ENCODE data around the gene ACBD6.
A peak's percentile ranks its signal among the peaks of the same experiment; 100 is the strongest.
"Not testable (repeated sequence)": the region's sequence is repeated elsewhere in the genome, so short reads cannot be mapped to it uniquely, and the experiment has no call there.

Gene ACBD6, protein sequence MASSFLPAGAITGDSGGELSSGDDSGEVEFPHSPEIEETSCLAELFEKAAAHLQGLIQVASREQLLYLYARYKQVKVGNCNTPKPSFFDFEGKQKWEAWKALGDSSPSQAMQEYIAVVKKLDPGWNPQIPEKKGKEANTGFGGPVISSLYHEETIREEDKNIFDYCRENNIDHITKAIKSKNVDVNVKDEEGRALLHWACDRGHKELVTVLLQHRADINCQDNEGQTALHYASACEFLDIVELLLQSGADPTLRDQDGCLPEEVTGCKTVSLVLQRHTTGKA

DNA sequence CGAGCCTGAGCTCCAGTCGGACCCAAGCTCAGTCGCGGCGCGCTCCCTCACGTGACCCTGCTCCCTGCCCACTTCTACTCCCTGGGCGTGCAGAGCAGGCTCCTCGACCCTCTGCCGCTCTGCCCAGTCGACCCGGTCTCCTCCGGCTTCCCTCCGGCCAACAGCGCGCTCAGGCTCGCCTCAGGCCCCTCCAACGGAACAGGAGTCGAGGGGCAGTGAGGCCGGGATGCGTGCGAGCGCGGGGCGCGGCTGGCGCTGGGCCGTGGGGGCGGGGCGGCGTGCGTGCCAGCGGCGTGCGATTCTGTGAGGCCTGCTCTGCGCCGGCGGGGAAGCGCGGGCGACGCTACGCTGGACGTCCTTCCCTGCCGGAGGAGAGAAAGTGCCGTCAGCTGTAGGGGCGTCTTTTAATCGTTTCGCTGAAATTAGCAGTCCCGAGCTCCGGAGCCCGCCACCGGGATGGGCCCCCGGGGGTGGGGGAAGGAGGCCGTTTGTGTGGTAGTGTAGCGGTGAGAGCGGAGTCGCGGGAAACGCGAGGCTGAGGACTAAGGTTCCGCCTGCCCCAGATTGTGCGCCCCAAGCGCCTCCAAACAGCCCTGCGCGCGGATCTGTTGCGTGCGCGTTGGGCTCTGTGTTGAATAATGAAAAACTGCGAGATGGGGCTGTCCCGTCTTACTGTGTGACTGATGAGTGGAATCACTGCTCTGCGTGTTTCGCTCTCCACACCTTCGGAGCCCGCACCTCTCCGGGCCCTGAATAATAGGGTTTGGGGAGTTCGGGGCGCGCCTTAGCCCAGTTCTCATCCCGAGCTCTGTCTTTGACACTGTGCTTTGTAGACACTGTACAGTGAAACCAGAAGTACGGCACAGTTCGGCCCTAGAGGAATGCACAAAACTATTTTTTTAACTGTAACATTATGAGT, at the start of gene ACBD6:
TSS of gene ACBD6 (minus strand) at position 217 of the 919 bp plus-strand sequence. CDS start 311 bp downstream, outside the sequence.
- DNase-seq (ENCODE audit: extremely low read depth in 1 of 2, low read depth in 1 of 2) = peak; percentile 63 to 70

DNA sequence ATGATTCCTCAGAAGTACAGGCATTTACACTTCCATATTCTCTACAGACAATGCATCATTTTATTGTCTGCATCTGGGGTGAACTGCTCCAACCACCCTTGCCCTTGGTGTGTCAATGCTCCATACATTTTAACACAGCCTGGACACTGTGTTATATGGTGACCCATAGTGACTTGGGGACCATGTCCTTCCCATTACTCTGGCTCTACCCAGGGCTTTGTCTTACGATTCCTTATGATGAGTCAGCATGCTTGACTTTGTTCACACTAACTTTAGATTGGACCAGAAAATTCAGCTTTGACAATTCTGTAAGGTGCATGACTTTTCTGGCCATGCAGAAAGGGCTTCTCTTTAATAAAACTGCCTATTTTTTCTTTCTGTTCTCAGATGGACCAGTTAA, 49.6 kb upstream of the ACBD6 start:
- no peak for DNase-seq (ENCODE audit: extremely low read depth in 1 of 2, low read depth in 1 of 2)

DNA sequence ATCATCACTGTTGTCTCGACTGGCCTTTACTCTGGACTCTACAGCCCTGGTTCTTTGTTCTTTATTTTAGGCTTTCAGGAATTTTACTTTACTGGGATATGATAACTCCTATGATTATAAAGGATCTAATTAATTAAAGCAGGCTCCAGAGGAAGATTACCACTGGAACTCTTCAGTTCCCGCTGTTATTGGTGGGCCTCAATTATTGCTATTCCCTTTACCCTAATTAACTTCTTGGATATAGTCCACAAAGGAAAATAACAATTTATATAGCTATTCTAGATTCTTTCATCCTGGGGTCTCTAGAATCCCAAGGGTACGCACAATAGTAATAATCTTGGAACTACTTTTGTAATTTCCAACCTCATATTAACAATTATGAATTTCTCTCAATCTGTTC, 47.9 kb upstream of the ACBD6 start:
- no peak for DNase-seq (ENCODE audit: extremely low read depth in 1 of 2, low read depth in 1 of 2)

DNA sequence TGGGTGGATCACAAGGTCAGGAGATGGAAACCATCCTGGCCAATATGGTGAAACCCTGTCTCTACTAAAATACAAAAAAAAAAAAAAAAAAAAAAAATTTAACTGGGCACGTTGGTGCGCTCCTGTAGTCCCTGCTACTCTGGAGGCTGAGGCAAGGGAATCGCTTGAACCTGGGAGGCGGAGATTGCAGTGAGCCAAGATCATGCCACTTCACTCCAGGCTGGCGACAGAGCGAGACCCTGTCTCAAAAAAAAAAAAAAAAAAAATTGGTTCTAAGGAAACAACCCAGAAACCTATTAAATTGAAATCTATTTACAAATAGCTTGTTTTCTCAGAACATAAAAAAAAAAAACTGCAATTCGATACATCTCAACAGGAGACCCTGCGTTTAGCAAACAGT, 47.4 kb upstream of the ACBD6 start:
- not testable (repeated sequence) for DNase-seq (ENCODE audit: extremely low read depth in 1 of 2, low read depth in 1 of 2)

DNA sequence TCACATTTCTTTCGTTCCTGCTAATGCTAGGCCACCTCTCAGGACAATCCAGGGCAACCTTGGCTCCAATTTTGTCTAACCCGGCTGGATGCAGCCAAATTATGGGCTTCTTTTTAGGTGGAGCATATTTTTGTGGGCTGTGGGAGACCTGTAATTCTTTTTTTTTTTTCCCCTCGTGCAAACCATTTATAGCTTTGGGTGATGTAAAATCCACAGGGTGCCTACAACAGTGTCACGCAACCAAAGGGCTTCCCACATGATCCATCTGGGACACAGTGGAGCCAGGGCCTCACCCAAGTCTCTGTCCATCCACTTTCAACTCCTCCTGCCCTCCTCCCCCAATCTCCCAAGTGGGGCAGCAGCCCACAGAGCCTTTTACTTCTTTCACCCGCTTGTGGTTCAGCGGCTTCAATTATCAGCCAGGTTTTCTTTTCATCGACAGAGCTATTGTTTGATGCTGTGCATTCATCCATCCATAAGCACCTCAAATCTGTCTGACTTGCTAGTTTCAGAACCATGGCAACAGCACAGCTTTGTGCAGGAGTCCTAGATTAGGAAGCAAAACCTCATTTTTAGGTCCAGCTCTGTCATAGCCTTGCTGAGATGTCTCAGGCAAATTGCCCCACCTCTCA, 46.4 kb upstream of the ACBD6 start:
- DNase-seq (ENCODE audit: extremely low read depth in 1 of 2, low read depth in 1 of 2) = no peak

- DNase-seq (ENCODE audit: extremely low read depth in 1 of 2, low read depth in 1 of 2) = no peak
Observed at GRCh38 chr1:180545991-180546390, 43.6 kb upstream of the ACBD6 start.

- no peak for DNase-seq (ENCODE audit: extremely low read depth in 1 of 2, low read depth in 1 of 2)
Observed at GRCh38 chr1:180544050-180544449, 41.7 kb upstream of the ACBD6 start.

DNA sequence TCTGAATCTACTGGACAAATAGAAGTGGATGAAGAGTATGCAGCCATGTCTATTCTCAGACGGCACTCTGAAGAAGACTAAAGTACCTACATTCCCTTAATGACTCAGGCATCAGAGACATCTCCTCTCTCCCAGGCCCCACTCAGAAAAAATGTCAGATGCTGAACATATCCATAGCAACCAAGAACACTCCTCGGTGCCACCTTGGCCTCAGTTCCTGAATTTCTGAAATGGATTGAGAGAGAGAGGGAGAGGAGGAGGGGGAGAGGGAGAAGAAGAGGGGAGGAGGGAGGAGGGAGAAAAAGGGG, 40.4 kb upstream of the ACBD6 start:
- no peak for DNase-seq (ENCODE audit: extremely low read depth in 1 of 2, low read depth in 1 of 2)

DNA sequence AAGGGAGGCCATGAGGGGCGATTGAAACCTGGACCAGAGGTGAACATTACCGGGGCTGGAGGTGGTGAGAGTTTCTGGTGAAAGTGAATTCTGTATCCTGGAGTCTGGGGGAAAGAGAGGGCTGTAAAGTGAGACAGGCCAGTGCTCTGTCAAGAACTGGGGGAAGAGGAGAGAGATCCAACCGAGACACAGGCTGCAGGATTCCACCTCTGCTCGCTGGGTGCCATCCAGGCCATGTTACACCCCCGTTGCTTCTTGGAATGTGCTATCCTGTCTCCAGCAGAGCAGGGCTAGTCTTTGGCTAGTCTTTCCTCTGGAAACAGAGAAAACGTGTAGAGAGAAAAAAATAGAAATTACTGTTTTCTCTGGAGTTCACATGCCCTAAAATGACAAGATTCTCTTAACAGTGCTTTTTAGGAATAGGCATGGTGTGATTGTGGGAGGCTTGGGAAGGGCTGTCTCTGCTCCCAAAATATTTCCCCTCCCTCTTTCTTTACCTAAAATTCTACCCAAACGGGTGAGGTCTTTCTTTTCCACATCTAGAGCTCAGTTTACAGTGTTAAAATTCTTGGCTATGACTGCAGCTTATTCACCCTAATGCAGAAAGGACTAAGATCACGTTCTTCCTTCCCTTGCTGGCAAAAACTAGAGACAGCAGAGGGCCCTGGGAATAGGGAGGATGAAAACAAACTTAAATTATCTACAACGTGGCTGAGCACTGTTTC, 39.9 kb upstream of the ACBD6 start:
- DNase-seq (ENCODE audit: extremely low read depth in 1 of 2, low read depth in 1 of 2) = no peak

- DNase-seq (ENCODE audit: extremely low read depth in 1 of 2, low read depth in 1 of 2) = no peak
Observed at GRCh38 chr1:180540697-180541594, 38.6 kb upstream of the ACBD6 start.

DNA sequence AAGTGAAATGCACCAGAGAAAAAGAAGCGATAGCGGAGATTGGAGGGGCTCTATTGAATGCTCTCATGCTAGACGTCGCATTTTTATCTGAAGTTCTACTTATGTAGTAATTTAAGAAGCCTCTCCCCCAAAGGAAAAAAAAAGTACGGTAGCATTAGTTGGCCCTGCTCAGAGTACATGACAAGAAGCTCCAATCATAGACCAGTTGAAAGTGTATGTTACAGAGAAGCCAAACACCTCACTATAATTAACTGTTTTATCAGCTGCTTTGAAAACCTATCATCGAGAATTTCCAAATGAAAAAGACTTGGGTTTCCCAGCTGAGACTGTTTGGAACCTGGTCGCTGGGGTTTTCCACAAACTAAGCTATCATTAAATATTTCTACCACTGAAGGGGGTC, 36.8 kb upstream of the ACBD6 start:
- DNase-seq (ENCODE audit: extremely low read depth in 1 of 2, low read depth in 1 of 2) = no peak

GRCh38 chr1:180536821-180537372, 34.5 kb upstream of the ACBD6 start:
- DNase-seq (ENCODE audit: extremely low read depth in 1 of 2, low read depth in 1 of 2) = no peak

DNA sequence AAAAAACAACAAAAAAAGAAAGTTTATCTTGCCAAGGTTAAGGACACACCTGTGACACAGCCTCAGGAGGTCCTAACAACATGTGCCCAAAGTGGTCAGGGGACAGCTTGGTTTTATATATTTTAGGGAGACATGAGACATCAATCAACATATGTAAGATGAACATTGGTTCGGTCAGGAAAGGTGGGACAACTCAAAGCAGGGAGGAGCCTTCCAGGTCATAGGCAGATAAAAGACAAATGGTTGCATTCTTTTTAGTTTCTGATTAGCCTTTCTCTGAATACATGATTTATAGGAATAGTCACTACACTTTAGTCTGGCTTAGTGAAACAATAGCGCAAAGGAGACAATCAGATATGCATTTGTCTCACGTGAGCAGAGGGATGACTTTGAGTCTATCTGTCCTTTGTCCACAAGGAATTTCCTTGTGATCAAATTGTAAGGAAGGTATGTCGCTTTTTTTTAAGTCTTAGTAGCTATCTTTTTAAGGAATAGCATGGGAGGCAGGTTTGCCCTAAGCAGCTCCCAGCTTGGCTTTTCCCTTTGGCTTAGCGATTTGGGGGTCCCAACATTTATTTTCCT, 33.1 kb upstream of the ACBD6 start:
- DNase-seq (ENCODE audit: extremely low read depth in 1 of 2, low read depth in 1 of 2) = no peak

GRCh38 chr1:180534214-180534613, 31.8 kb upstream of the ACBD6 start:
- no peak for DNase-seq (ENCODE audit: extremely low read depth in 1 of 2, low read depth in 1 of 2)

GRCh38 chr1:180533266-180533987, 31.1 kb upstream of the ACBD6 start:
- peak in 1 of 2 donors; percentile 39 for DNase-seq (ENCODE audit: extremely low read depth in 1 of 2, low read depth in 1 of 2)

- DNase-seq (ENCODE audit: extremely low read depth in 1 of 2, low read depth in 1 of 2) = no peak
Observed at GRCh38 chr1:180532854-180533253, 30.5 kb upstream of the ACBD6 start.

DNA sequence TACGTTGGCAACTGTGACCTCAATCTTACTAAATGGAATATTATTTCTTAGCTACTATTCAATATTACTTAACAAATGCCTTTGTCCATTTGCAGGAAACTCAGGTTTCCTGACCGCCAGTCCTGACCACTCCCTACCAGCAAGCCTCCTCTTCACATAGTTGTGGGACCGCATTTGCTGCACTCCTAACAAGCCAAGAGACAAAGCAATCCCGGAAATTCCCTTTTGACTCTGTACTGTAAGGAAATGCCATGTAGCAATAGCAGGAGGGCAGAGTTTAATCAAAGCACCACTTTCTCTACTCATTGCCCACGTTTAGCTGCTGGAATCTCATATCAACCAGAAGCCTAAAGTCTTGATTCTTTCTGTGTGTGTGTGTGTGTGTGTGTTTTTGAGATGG, 28.1 kb upstream of the ACBD6 start:
- DNase-seq (ENCODE audit: extremely low read depth in 1 of 2, low read depth in 1 of 2) = no peak

GRCh38 chr1:180528868-180529470, 26.6 kb upstream of the ACBD6 start:
- no peak for DNase-seq (ENCODE audit: extremely low read depth in 1 of 2, low read depth in 1 of 2)

Data from activated CD8-positive, alpha-beta memory T cell treated with anti-CD3 and anti-CD28 coated beads for 1 hour (primary cell).